HG03103 (cell line): ENCODE data around the gene DAZAP2.
"Not testable (repeated sequence)": the region's sequence is repeated elsewhere in the genome, so short reads cannot be mapped to it uniquely, and the experiment has no call there.

Experiments used
- ATAC-seq: cut with Tn5 transposase; IDR thresholded peaks from one replicate; pipeline ENCODE4 v1.9.1; 2021; ENCODE audit warnings: low read depth; ENCODE audit not compliant: unreplicated experiment

DAZAP2 gene

DNA sequence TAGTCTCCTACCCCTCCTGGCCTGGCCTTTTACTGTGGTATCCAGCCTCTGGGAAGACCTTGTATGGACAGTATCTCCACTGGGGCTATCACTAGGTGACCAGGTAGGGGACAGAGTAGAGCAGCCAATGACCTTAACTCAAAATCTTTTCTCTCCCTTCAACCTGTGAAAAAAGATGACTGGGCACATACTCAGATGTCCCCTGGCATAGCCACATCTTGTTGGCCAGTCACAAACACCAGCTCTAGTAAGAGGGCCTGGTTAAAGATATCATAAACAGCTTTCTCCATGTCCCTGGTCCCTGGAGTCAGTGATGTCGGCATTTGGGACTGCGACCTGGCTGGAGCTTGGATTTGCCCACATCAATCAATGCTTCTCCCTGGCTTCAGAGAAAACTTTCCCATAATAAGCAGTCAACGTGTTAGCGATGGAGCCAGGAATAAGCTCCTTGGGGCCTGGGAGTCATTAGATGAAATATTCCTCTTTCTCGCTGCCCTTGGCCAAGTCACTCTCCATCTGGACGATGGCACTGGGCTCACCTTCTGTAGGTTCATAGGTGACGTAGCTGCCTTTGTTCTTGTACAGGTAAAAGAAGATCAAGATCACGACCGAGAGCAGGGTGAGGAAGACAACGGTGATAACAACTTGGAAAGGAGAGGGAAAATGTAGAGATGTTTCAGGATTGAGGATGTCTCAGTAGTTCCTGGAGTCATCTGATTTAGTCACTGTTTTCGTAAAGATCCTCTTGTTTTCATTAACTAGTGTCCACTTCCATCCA lies 7.0 kb downstream of the DAZAP2 start:
- ATAC-seq = no peak

DNA sequence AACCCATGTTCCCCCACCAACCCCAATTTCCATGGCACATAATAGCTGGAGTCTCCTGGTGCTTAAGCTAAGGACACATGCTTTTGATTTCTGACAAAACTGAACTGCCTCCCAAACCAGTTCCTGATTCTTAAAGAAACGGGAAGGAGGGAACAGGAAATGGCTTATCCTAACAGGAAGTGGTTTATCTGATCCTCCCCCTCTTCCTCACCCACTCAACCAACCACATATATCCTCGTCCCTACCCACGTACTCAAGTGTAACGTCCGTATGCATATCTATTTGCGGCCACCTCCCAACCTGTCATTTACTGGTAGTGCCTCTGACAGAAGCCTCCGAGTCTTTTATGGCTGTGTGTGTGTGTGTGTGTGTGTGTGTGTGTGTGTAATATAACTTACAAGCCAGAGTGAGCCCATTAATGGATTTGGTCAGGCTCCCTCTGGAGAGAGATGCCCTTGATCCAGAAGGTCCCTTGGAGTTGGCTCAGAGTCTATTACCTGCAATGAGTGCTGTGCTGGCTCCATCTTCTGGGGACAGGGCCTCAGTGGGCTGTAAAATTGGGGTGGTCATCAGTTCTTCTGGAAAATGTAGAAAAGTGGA lies 7.7 kb downstream of the DAZAP2 start:
- no peak for ATAC-seq

DNA sequence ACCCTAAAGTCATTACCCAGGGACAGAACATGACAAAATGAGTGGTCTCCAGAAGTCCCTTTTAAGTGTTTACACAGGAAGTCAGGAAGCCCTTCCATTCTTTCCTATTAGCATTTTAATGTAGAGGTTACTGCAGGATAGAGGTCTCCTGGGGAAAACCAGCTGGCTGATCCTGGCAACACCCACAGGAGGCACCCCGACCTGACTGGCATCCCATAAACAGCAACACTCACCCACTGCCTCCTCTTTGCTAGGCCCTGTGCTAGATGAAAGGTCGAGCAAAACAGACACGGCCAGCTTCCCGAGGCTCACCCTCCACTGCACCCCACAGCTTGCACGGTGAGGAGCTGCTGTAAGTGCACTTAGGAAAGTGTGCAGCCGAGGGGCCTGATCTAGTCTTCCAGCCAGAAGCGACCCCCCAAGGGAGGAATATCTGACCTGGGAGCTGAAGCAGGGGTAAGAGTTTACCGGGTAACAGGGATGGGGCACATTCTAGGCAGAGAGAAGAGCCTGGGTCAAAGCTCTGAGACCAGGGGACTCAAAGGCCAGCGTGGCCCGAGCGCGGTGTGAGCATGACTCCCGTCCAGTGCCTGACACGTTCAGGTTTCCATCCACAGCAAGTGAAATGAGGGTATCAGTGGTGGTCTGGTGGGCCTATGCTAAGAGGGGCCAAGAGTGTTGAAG lies 9.0 kb downstream of the DAZAP2 start:
- ATAC-seq = no peak

DNA sequence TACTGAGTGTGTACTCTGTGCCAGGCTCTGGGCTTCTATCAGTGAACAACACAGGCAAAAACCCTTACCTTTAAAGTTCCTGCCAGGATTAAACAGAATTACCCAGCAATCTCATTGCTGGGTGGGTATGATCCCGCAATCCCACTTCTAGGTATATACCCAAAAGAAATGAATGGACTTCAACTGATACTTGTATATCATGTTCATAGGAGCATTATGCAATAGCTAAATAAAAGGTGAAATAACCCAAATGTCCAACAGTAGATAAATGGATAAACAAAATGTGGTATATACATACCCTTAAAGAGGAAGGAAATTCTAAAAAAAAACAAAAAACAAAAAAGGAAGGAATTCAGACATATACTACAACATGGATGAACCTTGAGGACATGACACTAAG lies 14.7 kb downstream of the DAZAP2 start:
- no peak for ATAC-seq

DNA sequence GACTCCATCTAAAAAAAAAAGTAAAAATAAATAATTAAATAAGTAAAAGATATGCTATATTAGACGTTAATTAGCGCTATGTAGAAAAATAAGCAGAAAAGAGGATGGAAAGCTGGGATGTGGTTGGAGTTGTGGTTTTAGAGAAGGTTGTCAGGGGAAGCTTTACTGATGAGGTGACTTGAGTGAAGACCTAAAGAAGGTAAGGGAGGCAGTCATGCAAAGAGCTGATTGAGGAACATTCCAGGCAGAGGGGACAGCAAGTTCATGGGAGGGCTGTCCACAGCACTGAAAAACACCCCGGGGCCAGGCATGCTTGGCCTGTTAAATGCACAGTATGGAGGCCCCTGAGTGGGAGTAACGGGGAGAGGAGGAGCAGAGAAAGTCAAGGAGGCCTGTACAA lies 15.9 kb downstream of the DAZAP2 start:
- ATAC-seq = no peak

DNA sequence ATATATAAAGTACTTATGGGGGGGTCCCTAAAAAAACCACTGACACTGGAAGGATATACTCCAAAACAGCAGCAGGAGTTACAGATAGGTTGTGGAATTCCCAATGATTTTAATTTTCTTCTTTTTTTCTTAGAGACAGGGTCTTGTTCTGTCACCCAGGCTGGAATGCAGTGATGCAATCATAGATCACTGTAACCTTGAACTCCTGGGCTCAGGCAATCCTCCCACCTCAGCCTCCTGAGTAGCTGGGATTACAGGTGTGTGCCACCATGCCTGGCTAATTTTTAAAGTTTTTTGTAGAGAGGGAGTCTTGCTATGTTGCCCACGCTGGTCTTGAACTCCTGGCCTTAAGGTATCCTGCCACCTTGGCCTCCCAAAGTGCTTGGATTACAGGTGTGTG lies 21.0 kb downstream of the DAZAP2 start:
- ATAC-seq = not testable (repeated sequence)

DNA sequence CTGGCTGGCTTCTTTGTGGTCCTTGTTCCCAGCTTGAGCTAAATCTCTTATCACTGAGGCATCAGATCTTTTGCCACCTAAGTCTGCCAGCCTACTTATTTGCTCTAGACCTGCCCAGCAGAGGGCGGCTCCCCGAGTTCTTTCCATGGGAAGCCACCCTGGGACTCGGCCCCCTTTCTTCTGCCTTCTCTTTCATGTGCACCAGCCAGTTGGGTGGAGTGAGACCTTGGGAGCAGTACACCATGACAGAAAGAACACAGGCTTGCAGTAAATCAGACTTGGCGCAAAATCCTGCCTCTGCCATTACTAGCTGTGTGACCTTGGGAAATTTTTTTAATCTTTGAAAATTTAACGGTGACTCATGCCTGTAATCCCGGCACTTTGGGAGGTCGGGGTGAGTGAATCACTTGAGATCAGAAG lies 24.1 kb downstream of the DAZAP2 start:
- no peak for ATAC-seq

DNA sequence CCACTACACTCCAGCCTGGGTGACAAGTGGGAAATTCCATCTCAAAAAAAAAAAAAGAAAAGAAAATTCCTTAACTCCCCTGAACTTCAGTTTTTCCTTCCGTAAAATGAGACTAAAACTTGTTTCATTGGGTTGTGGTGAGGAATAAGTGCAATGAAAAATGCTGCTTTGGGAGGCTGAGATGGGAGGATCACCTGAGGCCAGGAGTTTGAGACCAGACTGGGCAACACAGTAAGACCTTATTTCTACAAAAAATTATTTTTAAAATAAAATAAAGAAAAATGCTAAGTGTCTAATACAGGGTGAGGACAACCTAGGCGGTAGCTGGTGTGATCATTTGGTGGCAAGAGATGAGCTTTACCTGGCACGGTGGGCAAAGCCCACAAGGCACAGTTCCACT lies 24.7 kb downstream of the DAZAP2 start:
- ATAC-seq = no peak

DNA sequence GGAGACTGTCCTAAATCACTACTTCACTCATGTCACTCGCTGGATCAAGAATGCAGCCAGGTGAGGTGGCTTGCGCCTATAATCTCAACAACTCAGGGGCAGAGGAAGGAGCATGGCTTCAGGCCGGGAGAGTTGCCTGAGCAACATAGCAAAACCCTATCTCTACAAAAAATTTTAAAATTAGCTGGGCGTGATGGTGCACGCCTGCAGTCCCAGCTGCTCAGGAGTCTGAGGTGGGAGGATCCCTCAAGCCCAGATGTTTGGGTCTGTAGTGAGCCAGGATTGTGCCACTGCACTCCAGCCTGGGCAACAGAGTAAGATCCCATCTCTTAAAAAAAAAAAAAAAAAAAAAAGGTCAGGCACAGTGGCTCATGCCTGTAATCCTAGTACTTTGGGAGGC lies 25.7 kb downstream of the DAZAP2 start:
- no peak for ATAC-seq

DNA sequence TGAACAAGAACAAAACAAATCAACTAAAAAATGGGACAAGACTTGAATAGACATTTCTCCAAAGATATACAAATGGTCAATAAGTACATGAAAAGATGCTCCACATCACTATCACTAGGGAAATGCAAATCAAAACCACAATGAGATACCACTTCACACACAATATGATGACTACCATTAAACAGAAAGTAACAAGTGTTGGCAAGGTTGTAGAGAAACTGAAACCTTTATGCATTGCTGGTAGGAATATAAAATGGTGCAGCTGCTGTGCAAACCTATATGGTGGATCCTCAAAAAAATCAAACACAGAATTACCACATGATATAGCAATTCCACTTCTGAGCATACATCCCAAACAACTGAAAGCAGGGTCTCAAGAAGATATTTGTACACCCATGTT lies 26.4 kb downstream of the DAZAP2 start:
- ATAC-seq = no peak

DNA sequence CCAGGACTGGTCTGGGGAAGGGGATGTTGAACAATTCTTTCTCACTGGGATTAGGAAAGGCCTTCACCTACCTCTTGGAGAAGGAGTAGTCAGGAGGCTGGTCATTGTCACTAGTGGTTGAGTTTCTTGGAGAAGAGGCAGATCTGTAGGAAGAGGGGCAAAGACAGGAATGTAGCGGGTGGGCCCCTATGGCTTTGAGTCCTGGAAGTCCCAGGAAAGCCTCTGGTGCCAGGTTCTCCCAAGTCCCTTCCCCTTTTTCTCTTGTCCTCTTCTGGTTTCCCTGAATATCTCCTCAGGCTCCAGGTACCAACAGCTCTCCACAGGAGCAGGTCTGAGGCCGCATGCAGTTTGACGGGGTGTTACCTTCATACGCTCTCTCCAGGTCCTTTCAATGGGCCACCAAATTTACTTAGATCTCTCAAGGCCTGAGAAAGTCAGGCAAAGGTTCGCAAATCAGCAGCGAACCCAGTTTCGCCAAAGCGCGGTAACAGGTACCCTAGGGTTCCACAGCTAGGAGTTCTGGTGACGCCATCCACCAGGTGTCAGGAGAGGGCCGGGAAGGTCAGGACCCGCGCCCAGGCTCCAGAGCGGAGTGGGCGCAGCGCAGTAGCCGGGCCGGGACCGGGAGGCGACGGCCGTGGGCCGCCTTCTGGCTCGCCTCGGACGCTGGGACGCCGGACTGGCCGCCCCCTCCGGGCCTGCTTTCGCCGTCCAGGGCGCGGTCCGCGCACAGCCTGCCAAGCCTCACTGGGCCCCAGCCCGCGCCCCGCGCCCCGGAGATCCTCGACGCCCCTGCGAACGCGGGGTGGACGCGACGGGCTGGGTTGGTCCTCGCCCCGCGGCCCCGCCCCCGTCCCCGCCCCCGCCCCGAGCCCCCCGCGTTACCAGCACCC lies 30.8 kb downstream of the DAZAP2 start:
- peak; percentile 25 for ATAC-seq

DNA sequence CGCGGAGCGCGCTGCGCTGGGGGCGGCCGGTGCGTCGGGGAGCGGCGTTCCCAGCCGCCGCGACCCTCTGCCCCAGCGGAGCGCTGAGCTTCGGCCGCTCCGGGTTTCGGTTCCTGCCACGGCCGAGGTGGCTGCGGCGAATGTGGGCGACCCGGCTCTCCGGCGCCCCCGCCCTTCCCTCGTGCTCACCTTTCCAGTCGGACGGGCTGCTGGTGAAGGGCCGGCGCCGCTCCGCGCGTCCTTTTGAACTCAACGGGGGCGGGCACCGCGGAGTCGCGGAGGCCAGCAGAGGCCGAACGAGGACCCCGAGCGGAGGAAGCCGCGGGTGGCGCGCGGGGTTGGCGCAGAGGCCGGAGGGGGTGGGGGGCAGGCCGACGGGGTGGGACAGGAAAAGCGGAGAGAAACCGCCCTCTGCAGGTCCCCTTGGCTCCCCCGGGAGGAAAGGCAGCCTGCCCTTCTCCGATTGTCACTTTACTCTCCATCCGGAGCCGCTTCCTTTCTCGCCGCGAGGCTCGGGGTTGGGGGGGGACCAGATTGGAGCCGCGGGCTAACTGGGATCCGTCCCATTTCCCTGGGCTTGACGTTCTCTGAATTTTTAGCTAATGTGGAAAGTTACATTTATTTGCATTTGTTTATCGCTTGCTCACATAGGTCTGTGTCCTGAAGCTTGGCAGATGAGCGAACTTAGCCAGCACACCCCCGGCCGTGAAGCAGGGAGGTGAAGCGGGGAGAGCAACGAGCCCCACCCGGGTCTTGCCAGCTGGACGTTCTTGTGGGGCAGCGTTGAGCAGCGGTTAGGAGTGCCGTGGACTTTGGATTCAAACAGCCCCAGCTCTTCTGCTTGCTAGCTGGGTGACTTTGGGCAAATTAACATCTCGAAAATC lies 31.7 kb downstream of the DAZAP2 start, which contains the start of gene SMAGP:
Gene SMAGP (minus strand): TSS at position 349 of the 884 bp plus-strand sequence. CDS start 1,137 bp downstream, outside the sequence.
- ATAC-seq = peak; percentile 67

DNA sequence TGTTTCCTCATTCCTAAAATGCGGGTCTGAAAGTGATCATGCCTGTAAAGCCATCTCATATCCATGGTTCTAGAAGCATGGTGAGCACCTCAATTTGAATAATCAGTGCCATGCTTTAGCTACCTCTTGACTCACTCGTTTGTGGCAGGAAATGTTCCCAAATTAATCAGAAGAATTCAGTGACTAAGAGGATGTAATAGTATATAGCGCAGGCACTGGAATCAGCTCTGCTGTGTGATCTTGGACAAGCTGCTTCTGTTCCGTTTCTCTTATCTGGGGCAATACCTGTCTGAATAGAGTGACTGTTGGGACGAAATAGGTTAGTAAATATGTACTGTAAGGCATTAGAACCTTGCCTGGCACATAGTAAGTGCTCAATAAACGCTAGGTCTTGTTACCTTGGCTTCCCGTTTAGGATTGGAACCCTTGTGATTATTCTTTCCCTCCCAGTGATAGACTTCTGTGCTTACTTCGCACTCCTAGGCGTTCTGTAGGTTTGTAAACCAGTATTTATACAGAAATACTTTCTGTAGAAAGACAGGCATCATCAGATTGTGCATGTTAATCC lies 32.4 kb downstream of the DAZAP2 start:
- no peak for ATAC-seq

DNA sequence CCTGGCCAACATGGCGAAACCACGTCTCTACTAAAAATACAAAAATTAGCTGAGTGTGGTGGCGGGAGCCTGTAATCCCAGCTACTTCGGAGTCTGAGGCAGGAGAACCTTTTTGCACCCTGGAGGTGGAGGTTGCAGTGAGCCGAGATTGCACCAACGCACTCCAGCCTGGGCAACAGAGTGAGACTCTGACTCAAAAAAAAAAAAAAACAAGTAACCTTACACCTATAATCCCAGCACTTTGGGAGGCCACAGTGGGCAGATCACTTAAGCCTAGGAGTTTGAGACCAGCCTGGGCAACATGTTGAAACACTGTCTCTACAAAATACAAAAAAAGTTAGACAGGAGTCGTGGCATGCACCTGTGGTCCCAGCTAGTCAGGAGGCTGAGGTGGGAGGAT lies 34.2 kb downstream of the DAZAP2 start:
- not testable (repeated sequence) for ATAC-seq

DNA sequence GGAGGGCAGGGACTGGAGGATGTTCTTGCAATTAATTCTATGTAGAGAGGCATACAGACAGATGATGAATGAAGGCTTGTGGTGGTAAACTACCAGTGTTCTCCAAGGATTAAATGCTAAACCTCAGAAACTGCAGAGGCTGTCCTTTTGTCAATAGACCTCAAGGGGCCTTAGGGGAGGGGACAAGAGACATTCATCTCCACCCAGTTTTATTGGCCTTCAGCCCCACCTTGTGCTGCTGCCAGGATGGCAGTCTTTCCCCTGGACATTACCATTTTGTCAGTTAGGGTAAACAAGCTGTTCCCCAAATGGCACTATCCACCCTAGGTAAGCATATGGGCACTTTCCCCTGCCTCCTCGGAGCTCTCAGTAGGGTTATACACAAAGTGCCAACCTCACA lies 36.5 kb downstream of the DAZAP2 start:
- ATAC-seq = no peak

DNA sequence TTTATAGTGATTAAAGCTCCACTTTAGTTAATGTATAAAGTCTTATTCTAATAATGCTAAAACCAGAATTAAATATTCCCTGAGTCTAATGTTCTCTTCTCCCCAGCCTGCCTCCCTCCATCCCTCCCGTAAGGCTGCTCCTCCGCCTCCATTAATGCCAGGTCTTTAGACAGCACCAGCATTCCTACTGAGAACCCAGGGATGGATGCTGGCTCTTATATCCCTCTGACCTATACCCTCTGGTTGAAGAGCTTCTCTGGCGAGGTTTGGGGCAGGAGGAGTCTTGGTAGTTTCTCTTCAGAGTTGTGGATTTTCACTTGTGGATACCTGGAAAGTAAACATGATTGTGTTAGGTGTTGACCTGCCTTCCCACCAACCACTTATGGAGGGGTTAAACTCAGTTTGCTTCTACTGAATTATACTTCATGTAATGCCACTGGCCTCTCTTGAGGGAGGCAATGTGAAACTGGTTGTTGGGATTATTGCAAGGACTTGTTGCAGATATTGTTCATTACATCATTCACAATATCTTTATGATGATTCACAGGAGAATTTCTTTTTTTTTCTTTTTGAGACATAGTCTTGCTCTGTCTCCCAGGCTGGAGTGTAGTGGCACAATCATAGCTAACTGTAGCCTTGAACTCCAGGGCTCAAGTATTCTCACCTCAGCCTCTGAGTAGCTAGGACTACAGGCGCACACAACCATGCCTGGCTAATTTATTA lies 42.7 kb downstream of the DAZAP2 start:
- no peak for ATAC-seq

DNA sequence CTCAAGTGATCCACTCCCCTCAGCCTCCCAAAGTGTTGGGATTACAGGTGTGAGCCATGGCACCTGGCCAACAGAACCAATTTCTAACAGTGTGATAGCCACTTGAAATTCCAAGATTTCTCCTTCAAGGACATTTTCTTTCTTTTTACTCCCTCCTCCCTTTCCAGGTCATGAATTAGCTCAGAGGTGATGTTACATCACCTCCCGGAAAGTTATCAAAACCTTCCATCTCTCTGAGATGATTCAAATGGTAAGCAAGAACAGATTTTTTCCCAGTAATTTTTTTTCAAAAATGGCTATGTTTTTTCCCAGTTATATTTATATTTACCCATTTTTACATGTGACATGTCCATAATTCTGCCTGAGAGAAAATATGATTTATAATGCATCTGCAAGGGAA lies 47.2 kb downstream of the DAZAP2 start:
- no peak for ATAC-seq

DNA sequence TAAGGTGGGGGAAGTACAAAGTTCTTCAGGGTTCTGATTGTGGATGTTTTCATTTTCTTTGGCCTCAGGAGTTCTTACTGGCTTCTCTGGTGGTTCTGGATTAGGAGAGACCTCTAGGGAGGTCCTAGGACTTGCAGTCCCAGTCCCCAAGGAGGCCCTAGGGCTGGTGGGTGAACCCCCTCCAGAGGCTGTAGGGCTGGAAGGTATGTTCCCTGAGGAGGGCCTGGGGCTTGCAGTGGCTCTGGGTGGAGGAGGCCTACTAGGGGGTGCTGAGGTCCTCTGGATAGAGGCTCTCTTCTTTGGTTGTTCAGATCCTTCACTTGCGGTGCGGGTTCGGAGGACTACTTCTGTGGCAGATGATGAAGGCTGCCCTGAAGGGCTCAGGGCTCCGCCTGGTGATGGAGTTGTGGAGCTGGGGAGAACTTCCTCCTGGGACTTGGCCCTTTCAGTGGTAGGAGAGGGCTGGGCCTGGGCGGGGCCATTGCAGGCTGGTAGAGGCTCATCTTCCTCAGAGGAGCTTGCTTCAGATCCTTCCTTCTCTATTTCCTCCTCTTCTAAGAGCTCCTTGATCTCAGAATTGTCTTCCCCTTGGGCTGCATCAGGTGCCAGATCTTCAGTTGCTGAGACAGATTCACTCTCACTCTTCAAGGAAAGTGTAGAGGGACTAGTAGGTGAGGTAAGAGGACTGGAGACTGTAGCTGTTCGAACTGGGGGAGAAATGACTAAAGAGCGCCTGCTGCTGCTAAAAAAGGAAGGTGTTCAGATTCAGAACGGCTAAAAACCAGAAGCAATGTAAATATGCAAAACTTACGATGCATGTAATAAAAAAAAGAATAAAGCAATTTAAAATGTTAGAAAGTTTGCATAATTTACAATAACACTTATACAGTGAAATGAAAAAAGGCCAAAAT lies 53.2 kb downstream of the DAZAP2 start:
- not testable (repeated sequence) for ATAC-seq
